IMR-90 (cell line): ENCODE measurements around the gene ACIN1. TPM values are rescaled to one million over a fixed set of nuclear protein-coding genes. Genes with fewer than 3 reads are reported as not detected.

ENCODE experiments used
- ATAC-seq: fragments of 200-7000 bp; cut with Tn5 transposase; 2 replicates; pipeline ENCODE4 v1.9.1; 2020; ENCODE audit warnings: low read depth, mild to moderate bottlenecking, moderate library complexity
- BruUV-seq: library from RNA; stranded (reverse); fragments of 400-500 nt; replicated peaks from 2 replicates; lab custom pipeline; 2021; lab: Mats Ljungman, UMichigan
- CTCF ChIA-PET: fragments of 300-600 bp; formaldehyde crosslinking; extraction: SDS; loops from one replicate; lab custom pipeline; 2021; ENCODE audit warnings: antibody characterized with exemption; lab: Yijun Ruan, JAX
- POLR2A ChIA-PET: fragments of 300-600 bp; sonication (Branson Sonifier 250); formaldehyde crosslinking; loops from one replicate; lab custom pipeline; 2022; ENCODE audit warnings: antibody characterized with exemption; ENCODE audit not compliant: unreplicated experiment; lab: Charles Lee
- DNase-seq: peaks from one replicate; pipeline ENCODE4 v3.0.0; 2013
- H2AFZ ChIP-seq: replicated peaks from 2 replicates; pipeline ENCODE3; 2013; ENCODE audit warnings: low read length, mild to moderate bottlenecking; ENCODE audit not compliant: poor library complexity
- H2AK5ac ChIP-seq: 2 replicates; pipeline ENCODE4 v1.6.1; 2013; ENCODE audit warnings: low read depth, low read length, inconsistent platforms
- H2AK9ac ChIP-seq: replicated peaks from 2 replicates; pipeline ENCODE3; 2013; ENCODE audit warnings: mild to moderate bottlenecking, low read depth, low read length, moderate library complexity; ENCODE audit not compliant: poor library complexity
- H2BK120ac ChIP-seq: 2 replicates; pipeline ENCODE4 v1.6.1; 2013; ENCODE audit warnings: low read depth, low read length, inconsistent platforms
- H2BK15ac ChIP-seq: 3 replicates; pipeline ENCODE4 v1.6.1; 2013; ENCODE audit warnings: low read depth, low read length, inconsistent platforms
- H2BK20ac ChIP-seq: 2 replicates; pipeline ENCODE4 v1.6.1; 2013; ENCODE audit warnings: low read depth, mild to moderate bottlenecking, inconsistent platforms, low read length, moderate library complexity
- H2BK5ac ChIP-seq: 2 replicates; pipeline ENCODE4 v1.6.1; 2013; ENCODE audit warnings: mild to moderate bottlenecking, low read depth, low read length, inconsistent platforms; ENCODE audit not compliant: poor library complexity, severe bottlenecking
- H3K14ac ChIP-seq: replicated peaks from 2 replicates; pipeline ENCODE4 v1.6.1; 2013; ENCODE audit warnings: low read depth, low read length, inconsistent platforms
- H3K18ac ChIP-seq: 2 replicates; pipeline ENCODE4 v1.6.1; 2013; ENCODE audit warnings: low read depth, low read length, control low read depth
- H3K23ac ChIP-seq: 2 replicates; pipeline ENCODE4 v1.6.1; 2013; ENCODE audit warnings: low read depth, low read length, inconsistent platforms
- H3K27ac ChIP-seq: 2 replicates; pipeline ENCODE4 v1.5.1; 2013; ENCODE audit warnings: mild to moderate bottlenecking, control low read depth, low read length; ENCODE audit not compliant: insufficient read depth
- H3K27me3 ChIP-seq: 2 replicates; pipeline ENCODE4 v1.6.1; 2013; ENCODE audit warnings: low read length; ENCODE audit not compliant: control insufficient read depth, insufficient read depth
- H3K36me3 ChIP-seq: 2 replicates; pipeline ENCODE4 v1.6.1; 2013; ENCODE audit warnings: low read length, mixed read lengths; ENCODE audit not compliant: control insufficient read depth, insufficient read depth
- H3K4ac ChIP-seq: 2 replicates; pipeline ENCODE4 v1.6.1; 2013; ENCODE audit warnings: low read depth, low read length, inconsistent platforms
- H3K4me1 ChIP-seq: 2 replicates; pipeline ENCODE4 v1.6.1; 2013; ENCODE audit warnings: low read length, mixed read lengths; ENCODE audit not compliant: control insufficient read depth, insufficient read depth
- H3K4me2 ChIP-seq: 2 replicates; pipeline ENCODE4 v1.6.1; 2013; ENCODE audit warnings: low read depth, mild to moderate bottlenecking, control low read depth, low read length, moderate library complexity
- H3K4me3 ChIP-seq: 2 replicates; pipeline ENCODE4 v1.5.1; 2013; ENCODE audit warnings: low read depth, mild to moderate bottlenecking, control low read depth, low read length, moderate library complexity; ENCODE audit not compliant: insufficient read depth
- H3K56ac ChIP-seq: 2 replicates; pipeline ENCODE4 v1.6.1; 2013; ENCODE audit warnings: low read length, inconsistent platforms; ENCODE audit not compliant: insufficient read depth; ENCODE audit errors: extremely low read depth
- H3K79me1 ChIP-seq, 2 experiments: 2 replicates each; pipeline ENCODE4 v1.6.1; 2013; ENCODE audit warnings: low read length in 2 of 2, inconsistent platforms in 1 of 2, low read depth in 1 of 2
- H3K9ac ChIP-seq: 2 replicates; pipeline ENCODE4 v1.6.1; 2013; ENCODE audit warnings: low read depth, low read length, control low read depth
- H3K9me1 ChIP-seq: 2 replicates; pipeline ENCODE4 v1.6.1; 2013; ENCODE audit warnings: low read length, inconsistent platforms; ENCODE audit not compliant: insufficient read depth
- H3K9me3 ChIP-seq: 2 replicates; pipeline ENCODE4 v1.6.1; 2013; ENCODE audit warnings: low read length; ENCODE audit not compliant: control insufficient read depth, insufficient read depth
- H4K20me1 ChIP-seq: 2 replicates; pipeline ENCODE4 v1.6.1; 2013; ENCODE audit warnings: low read length, inconsistent platforms; ENCODE audit not compliant: insufficient read depth
- H4K5ac ChIP-seq: 2 replicates; pipeline ENCODE4 v1.6.1; 2013; ENCODE audit warnings: mild to moderate bottlenecking, low read depth, low read length, control low read depth
- H4K8ac ChIP-seq, 2 experiments: 2 replicates each; pipeline ENCODE4 v1.6.1; 2013; ENCODE audit warnings: low read depth in 2 of 2, low read length in 2 of 2, control low read depth in 1 of 2, inconsistent platforms in 1 of 2
- H4K91ac ChIP-seq: 2 replicates; pipeline ENCODE4 v1.6.1; 2013; ENCODE audit warnings: low read depth, low read length, inconsistent platforms; ENCODE audit not compliant: insufficient read depth
- BHLHE40 ChIP-seq: fragments of 150-350 bp; IDR thresholded peaks from 2 replicates; pipeline ENCODE4 v1.6.1; 2016; ENCODE audit warnings: mild to moderate bottlenecking, low read depth, low read length
- CEBPB ChIP-seq: IDR thresholded peaks from 2 replicates; pipeline ENCODE4 v1.6.1; 2012; ENCODE audit warnings: low read depth, low read length, improper control_type of control experiment
- CHD1 ChIP-seq: IDR thresholded peaks from 2 replicates; pipeline ENCODE4 v1.6.1; 2012; ENCODE audit warnings: low read depth, low read length, improper control_type of control experiment
- CTCF ChIP-seq: conservative IDR thresholded peaks from 2 replicates; pipeline ENCODE4 v1.5.1; 2012; ENCODE audit warnings: mild to moderate bottlenecking, low read depth, low read length, improper control_type of control experiment
- ELK1 ChIP-seq: fragments of 150-350 bp; IDR thresholded peaks from 2 replicates; pipeline ENCODE4 v1.6.1; 2016; ENCODE audit warnings: low read depth, mild to moderate bottlenecking, low read length, moderate library complexity, borderline replicate concordance
- FOS ChIP-seq: fragments of 150-350 bp; IDR thresholded peaks from 2 replicates; pipeline ENCODE4 v1.6.1; 2016; ENCODE audit warnings: low read depth, low read length
- MAFK ChIP-seq: IDR thresholded peaks from 2 replicates; pipeline ENCODE4 v1.6.1; 2012; ENCODE audit warnings: low read depth, low read length, improper control_type of control experiment
- MAZ ChIP-seq: IDR thresholded peaks from 2 replicates; pipeline ENCODE4 v1.6.1; 2012; ENCODE audit warnings: low read depth, mild to moderate bottlenecking, low read length, improper control_type of control experiment, moderate library complexity, borderline replicate concordance
- MXI1 ChIP-seq: IDR thresholded peaks from 2 replicates; pipeline ENCODE4 v1.6.1; 2012; ENCODE audit warnings: low read depth, mild to moderate bottlenecking, low read length, moderate library complexity, borderline replicate concordance
- NFE2L2 ChIP-seq: fragments of 150-350 bp; IDR thresholded peaks from 2 replicates; pipeline ENCODE4 v1.6.1; 2016; ENCODE audit warnings: low read depth, mild to moderate bottlenecking, low read length
- POLR2A ChIP-seq: IDR thresholded peaks from 2 replicates; pipeline ENCODE4 v1.6.1; 2012; ENCODE audit warnings: mild to moderate bottlenecking, low read depth, low read length
- RAD21 ChIP-seq: IDR thresholded peaks from 2 replicates; pipeline ENCODE4 v1.6.1; 2012; ENCODE audit warnings: low read length, improper control_type of control experiment
- RCOR1 ChIP-seq: IDR thresholded peaks from 2 replicates; pipeline ENCODE4 v1.6.1; 2012; ENCODE audit warnings: mild to moderate bottlenecking, low read length, improper control_type of control experiment; ENCODE audit not compliant: insufficient replicate concordance
- RFX5 ChIP-seq: IDR thresholded peaks from 2 replicates; pipeline ENCODE4 v1.8.0; 2012; ENCODE audit warnings: low read depth, mild to moderate bottlenecking, low read length, moderate library complexity
- SMC3 ChIP-seq: fragments of 150-350 bp; IDR thresholded peaks from 2 replicates; pipeline ENCODE4 v1.6.1; 2016; ENCODE audit warnings: low read depth, mild to moderate bottlenecking, antibody characterized with exemption, low read length, moderate library complexity
- USF2 ChIP-seq: fragments of 150-350 bp; IDR thresholded peaks from 2 replicates; pipeline ENCODE4 v1.6.1; 2017; ENCODE audit warnings: mild to moderate bottlenecking, antibody characterized with exemption, low read length, low read depth
- WGBS, 2 experiments: methylation state at CpG; one replicate each; pipeline versions ENCODE4 v1.1.5 to v1.1.7; 2013; ENCODE audit warnings: missing lambda C conversion rate in 2 of 2; ENCODE audit not compliant: insufficient read length in 1 of 2; ENCODE audit errors: extremely low coverage in 2 of 2; 5-methylcytosine and 5-hydroxymethylcytosine counted together
- dilution Hi-C: fragments of 300-500 bp; cut with HindIII; formaldehyde crosslinking; loops from one replicate; pipeline ENCODE4 v1.14.3; 2018; ENCODE audit warnings: low sequenced_read_pairs; ENCODE audit not compliant: unreplicated experiment
- in situ Hi-C: fragments of 300-500 bp; cut with MboI; formaldehyde crosslinking; loops from 3 replicates; pipeline ENCODE4 v1.14.3; 2019; ENCODE audit warnings: low sequenced_read_pairs, inconsistent platforms, mixed read lengths
- intact Hi-C: fragments of 100-400 bp; cut with micrococcal nuclease; formaldehyde crosslinking; loops from 2 replicates; pipeline ENCODE4 v1.10.0; 2022
- polyA plus RNA-seq, 3 experiments: library from polyadenylated mRNA; depleted of rRNA; stranded (reverse); fragments of >200 nt; gene quantifications; 2 replicates each; pipeline ENCODE4 v1.2.3, GENCODE V29; 2012; ENCODE audit warnings: low replicate concordance in 1 of 3
- total RNA-seq: library from RNA; depleted of rRNA; stranded (reverse); fragments of >200 nt; gene quantifications from 2 replicates; pipeline ENCODE4 v1.2.3, GENCODE V29; 2012

Gene ACIN1
- total and polyA plus RNA-seq, 2 of the 4 experiments (the other 2 are of a cell fraction), result 73.8 to 185 TPM

GRCh38 chr14:23126548-23127278 lies 31.8 kb upstream of the ACIN1 start:
- Histone ChIP-seq H3K4ac (no peak overlapping the region), H3K14ac (no peak overlapping the region), H4K8ac (no peak overlapping the region), H3K9me3 (no peaks in the 10 kb centered on the region), H2BK15ac (no peak overlapping the region), H3K4me3 (no peak overlapping the region), H3K9ac (no peak overlapping the region), H2AK9ac (no peak overlapping the region), H2AK5ac (no peak overlapping the region), H3K4me1 (no peaks in the 10 kb centered on the region), H3K23ac (no peak overlapping the region), H3K27ac (no peak overlapping the region), H3K56ac (no peak overlapping the region), H4K91ac (no peak overlapping the region), H4K20me1 (no peaks in the 10 kb centered on the region), H2AFZ (no peak overlapping the region), H4K5ac (no peak overlapping the region), H2BK20ac (no peak overlapping the region), H3K27me3 (peaks cover 27% of the 10 kb centered on the region), H3K9me1 (no peaks in the 10 kb centered on the region), H2BK5ac (no peak overlapping the region), H3K18ac (no peak overlapping the region), H3K79me1 (no peaks in the 10 kb centered on the region), H3K36me3 (no peaks in the 10 kb centered on the region), H2BK120ac (no peak overlapping the region), H3K4me2 (no peak overlapping the region)
- ChIA-PET CTCF (no interaction called here), POLR2A (no interaction called here)
- TF ChIP-seq POLR2A (no peak), MAZ (no peak), MXI1 (no peak), RCOR1 (no peak), BHLHE40 (no peak), RAD21 (no peak), NFE2L2 (no peak), MAFK (no peak), CEBPB (no peak), FOS (no peak), CTCF (no peak), ELK1 (no peak), RFX5 (no peak), CHD1 (no peak), USF2 (no peak), SMC3 (no peak)
- in situ Hi-C loops (loop anchor here (5.0 kb wide), 1 partner anchor 56 kb away; the partner anchor contains the start of gene SLC7A8), intact Hi-C loops (no loop called here), dilution Hi-C loops (no loop called here)
- WGBS, 2 experiments, result 100% methylated on average over 1 of the region's 8 CpGs; no CpG with 5 or more reads in 1 of the 2 experiments
- no TSS peak for BruUV-seq
- DNase-seq (no peak), ATAC-seq (no peak)
